GM03348 (cell line): ENCODE measurements around the gene EPAS1.

ENCODE experiments used
- DNase-seq: peaks from one replicate; pipeline ENCODE4 v3.0.0; 2012; ENCODE audit warnings: low spot score

The EPAS1 gene

DNA sequence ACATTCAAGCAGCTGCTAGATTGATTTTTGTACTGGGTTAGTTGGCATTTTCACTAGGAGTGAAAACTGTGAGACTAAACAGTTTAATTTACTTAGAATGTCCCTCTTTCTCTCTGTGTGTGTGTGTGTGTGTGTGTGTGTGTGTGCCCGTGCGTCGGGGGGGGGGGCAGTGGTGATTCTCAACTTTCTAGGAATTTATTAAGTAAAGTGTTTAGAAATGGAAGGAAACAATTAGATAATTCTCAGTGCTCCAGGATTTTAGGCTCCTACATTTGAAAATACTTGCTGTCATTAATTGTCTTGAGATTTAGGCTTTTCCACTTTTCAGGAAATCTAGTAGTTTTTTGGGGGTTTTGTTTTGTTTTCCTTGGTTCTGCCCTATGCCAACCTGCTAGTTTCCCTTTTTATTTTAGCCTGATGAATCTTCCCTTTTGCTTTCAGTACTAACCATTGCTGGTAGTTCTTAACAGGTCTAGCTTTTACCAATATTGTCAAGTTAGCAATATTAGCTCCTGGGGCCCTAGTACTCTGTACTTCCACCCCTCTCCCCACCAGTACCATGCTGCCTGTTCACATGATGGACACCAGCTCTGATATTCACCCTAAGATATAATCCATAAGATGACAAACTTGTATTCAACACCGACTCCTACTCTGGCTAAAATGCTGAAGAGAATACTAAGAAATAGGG is 4.9 kb downstream of the EPAS1 start:
- no peak for DNase-seq

DNA sequence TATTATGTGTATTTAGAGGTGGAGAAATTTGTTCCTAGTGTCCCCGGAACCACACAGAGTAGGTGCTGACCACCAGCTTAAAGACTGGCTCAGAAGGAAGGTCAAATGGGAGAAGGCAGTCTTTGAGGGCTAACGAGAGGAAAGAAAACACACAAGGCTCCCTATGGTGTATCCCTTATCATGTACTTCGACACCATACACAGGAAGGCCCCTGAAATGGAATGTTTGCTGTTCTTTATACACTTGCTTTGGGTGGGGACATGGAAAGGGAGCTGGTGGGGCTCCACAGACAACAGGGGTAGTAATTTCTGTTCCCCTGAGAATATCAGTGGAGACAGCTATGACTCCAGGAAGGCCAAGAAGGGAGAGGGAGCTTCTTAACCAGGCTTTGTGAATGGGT is 6.0 kb downstream of the EPAS1 start:
- DNase-seq = no peak

GRCh38 chr2:46303822-46304221 is 6.6 kb downstream of the EPAS1 start:
- no peak for DNase-seq

- DNase-seq = no peak
Observed at GRCh38 chr2:46304635-46305034, 7.4 kb downstream of the EPAS1 start.

DNA sequence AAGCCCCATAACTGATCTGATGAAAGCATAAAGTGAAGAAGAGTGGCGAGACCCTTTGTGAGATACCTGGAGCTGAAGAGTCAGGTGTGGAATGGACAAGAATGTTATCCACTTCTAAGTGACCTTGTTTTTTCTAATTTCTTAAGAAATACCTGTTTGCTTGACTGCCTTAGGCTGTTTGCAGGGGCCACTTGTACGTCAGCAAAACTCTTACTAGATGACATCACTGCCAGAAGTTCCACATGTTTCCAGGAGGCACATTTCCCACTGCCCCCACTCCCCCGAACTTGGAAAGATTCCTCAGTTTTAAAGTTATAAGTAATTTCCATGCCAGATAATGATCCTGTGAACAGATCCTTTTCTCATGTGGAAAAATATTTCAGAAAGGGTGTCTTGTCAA is 8.0 kb downstream of the EPAS1 start:
- DNase-seq = no peak

GRCh38 chr2:46305767-46306166 is 8.6 kb downstream of the EPAS1 start:
- no peak for DNase-seq

- no peak for DNase-seq
Observed at GRCh38 chr2:46306330-46306751, 9.1 kb downstream of the EPAS1 start.

GRCh38 chr2:46306988-46307655 is 9.9 kb downstream of the EPAS1 start:
- DNase-seq = no peak

GRCh38 chr2:46308081-46308480 is 10.9 kb downstream of the EPAS1 start:
- no peak for DNase-seq

- DNase-seq = no peak
Observed at GRCh38 chr2:46308629-46309028, 11.4 kb downstream of the EPAS1 start.

- DNase-seq = peak; percentile 24
Observed at GRCh38 chr2:46309052-46309953, 12.1 kb downstream of the EPAS1 start.

DNA sequence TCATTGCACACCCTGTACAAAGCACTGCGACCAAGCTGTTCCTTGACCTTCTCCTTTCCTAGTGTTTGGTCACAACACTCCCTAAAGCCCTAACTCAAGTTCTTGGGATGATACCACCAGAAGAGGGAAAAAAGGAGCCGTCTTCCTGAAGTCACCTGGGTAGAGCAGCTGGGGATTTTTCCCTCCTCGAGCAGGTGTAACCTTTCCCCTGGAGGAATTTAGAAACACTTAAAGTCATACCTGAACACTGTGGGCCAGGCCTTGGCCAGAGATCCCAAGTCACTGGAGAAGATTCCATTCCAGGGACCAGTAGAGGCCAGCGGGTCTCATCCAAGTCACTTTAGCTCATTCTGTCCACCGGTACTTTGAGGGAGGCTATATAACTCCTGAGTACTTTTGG is 13.2 kb downstream of the EPAS1 start:
- no peak for DNase-seq

GRCh38 chr2:46311651-46312223 is 14.5 kb downstream of the EPAS1 start:
- no peak for DNase-seq

GRCh38 chr2:46313063-46313462 is 15.9 kb downstream of the EPAS1 start:
- DNase-seq = no peak

DNA sequence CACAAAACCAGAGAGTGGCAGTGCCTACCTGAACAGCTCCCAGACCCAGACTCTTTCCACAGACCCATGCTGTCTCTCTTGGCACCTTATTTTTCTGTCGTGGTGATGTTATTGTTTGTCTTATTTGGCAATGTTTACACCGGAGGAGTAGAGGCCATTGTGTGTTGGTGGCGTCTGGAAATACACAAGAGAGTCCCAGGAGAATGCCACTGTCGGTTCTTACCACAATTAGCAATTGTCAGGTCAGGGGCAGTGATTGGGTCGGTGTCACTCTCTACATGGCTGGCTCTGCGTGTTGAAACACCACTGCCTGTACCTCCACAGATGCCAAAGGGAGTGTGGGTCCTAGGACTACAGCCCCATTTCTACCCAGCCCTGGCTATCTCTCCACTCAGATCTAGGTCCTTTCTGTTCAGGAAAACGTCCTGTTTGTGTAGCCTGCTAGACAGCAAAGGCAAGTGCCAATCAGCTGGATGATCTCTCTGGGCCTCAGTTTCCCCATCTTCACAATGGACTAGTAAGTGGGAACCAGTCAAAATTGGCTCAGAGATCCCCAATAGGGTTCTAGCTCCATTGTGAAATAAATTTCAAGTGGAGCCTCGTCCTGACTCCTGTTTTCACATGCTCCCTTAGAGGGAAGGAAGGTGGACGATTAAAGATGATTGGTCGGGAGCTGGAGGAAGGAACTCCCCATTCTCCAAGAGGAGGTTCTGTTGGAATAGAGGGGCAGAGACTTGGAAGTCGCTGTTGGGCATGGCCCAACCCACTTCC is 17.0 kb downstream of the EPAS1 start:
- DNase-seq = no peak

DNA sequence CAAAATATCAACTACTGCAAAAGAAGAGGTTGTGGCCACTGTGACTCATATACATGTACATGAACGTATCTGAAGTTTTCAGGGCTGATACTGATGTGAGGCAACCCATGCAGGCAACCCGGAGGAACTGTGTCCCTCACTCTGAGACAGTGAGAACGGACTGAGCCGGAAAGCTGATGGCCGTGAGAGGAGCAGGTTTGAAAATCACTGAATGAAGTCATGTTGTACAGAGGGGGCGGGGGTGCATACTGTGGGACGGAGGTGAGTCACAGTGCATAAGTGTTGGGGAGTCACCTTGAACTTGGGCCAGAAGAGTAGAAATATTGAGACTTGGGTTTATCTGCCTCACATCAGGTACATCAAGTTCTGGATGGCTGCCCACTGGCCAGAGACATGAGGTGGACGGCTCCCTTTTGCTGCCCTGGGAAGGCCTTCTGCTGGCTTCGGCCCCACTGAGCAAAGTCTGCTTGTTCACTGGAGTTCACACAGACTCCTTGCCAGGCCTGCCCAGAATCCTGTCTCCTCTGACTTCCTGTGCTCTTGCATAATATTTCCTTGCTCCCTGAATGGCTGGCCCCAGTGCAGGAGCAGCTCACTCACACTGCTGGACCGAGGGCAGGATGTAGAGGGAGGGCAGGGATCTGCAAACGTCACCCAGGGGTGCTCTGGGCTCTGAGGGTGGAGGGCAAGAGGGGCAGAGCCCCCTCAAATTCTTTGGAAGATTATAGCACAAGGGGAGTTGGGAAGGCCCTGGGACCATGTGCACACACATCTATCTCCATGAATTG is 18.1 kb downstream of the EPAS1 start:
- peak; percentile 90 for DNase-seq

- DNase-seq = no peak
Observed at GRCh38 chr2:46317094-46317486, 19.9 kb downstream of the EPAS1 start.

DNA sequence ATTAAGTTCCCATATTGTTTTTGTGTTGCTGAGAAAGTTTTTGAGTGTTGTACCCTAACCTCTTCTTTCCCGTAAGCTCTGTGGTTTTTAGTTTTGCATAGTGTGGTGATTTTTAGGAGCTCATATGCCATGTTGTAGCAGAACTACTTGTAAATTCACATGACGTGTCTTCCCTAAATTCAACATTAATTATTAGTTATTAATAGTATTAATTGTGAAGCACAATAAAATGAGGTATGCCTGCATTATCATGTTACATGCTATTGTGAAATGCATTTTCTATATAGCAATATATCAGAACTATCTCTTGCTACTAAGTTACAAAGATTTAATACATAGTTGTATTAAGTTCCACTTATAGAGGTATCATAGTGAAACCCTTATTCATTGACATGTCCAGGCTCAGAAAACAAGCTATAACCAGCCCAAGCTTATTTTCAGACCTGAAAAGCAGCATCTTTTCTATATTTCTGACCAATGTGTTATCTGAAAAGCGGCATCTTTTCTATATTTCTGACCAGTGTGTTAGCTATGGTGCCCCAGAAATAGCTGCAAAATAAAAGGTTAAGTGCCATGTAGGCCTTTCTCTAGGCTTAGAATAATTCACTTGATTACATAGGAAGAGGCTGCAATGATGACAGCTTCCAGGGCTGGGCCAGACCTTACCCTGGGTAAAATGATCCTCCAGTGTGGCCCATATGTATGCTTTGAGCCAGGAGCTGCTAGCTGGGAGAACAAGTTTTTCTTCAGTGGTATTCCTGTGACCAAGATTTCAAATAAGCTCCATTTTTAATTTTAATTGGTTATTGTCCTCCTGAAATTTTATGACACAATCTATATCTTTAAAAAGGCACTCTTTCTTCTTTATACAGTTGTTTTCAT is 21.6 kb downstream of the EPAS1 start:
- DNase-seq = no peak

- DNase-seq = no peak
Observed at GRCh38 chr2:46319711-46320110, 22.5 kb downstream of the EPAS1 start.

DNA sequence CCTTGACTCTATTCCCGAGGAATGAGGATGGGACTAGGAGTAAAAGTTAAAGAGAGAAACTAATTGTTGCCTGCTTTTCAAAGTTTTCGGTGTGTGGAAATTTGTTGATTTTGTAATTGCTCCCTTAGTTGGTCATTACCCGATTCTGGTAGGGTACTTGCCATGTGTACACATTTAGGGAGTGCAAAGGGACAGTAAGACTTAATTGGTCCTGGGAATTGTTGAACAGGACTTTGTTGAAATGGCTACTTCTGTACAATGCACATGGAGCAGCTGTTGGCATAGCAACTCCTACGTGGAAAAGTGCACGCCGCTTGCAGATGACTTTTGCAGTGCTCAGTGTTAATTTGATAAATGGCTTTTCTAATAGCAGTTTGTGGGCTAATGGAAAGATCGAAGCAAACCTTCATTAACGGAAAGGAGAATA is 22.9 kb downstream of the EPAS1 start:
- no peak for DNase-seq
